ENCODE results near the gene HNF1B.
"Not testable (repeated sequence)": the region's sequence is repeated elsewhere in the genome, so short reads cannot be mapped to it uniquely, and the experiment has no call there.

The HNF1B gene

DNA sequence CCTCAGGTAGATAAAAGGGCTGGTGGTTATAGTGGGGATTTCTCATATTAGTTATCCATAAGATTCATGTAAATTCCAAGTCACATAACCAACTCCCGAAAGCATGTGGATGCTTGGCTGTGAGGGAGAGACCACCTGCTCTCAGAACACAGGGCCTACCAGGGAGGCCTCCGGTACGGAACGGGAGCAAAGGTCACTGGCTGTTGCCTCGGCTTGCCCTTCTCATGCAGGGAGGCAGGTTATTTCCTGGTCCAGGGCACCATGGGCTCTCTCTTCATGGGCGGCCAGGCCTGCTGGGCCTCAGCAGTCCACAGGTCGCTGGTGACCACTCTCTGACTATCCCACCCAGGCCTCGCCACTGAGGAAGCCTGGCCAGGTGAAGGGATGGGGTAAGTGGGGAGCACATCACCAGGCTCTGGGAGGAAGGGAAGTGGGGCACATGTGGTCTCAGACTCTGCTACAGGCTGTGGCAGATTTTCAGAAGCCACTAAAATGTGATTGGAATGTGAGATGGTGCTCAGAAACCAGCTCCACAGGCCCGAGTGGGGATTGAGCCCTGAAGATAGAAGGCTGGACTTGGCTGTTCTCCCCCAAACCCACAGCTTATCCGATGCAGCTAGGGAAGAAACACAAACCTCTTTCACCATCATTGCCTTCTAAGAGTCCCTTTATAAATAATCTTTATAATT is 45.4 kb downstream of the HNF1B start:
- no peak for DNase-seq

DNA sequence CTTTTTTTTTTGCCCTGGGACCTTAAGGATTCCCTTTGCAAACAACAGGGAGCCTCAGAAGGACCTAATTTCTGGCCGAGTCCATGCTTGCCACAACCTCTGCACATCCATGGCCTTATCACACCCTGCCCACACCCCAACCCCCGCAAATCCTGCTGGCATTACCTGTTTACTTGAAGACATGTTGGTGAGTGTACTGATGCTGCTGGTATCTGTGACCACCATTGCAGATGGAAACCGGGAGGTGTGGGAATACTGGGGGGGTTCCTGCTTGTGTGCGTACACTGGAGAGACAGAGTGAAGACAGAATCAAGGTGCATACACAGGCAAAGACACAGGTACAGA is 46.0 kb downstream of the HNF1B start:
- DNase-seq: no peak

GRCh38 chr17:37698132-37698910 is 46.5 kb downstream of the HNF1B start:
- DNase-seq: no peak

DNA sequence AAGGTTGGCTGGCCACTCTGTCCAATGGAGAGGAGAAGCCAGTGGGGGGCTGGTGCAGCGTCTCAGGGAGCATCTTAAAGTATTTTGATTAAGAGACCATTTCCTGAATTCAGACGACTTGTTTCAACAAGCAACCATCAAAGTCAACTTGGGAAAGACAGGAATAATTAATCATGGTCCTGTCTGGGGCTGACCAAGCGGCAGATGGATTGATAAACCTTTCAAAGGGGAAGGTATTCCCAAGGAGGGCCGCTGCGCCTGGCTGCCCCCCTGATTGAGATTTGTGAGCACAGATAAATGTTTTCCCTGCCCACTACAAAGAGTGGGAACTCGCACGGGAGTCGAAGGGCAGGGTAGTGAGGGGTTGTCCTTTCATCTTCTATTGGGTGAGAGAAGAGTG is 47.5 kb downstream of the HNF1B start:
- DNase-seq: no peak

GRCh38 chr17:37696366-37696765 is 48.5 kb downstream of the HNF1B start:
- no peak for DNase-seq

GRCh38 chr17:37695726-37696125 is 49.1 kb downstream of the HNF1B start:
- no peak for DNase-seq

DNA sequence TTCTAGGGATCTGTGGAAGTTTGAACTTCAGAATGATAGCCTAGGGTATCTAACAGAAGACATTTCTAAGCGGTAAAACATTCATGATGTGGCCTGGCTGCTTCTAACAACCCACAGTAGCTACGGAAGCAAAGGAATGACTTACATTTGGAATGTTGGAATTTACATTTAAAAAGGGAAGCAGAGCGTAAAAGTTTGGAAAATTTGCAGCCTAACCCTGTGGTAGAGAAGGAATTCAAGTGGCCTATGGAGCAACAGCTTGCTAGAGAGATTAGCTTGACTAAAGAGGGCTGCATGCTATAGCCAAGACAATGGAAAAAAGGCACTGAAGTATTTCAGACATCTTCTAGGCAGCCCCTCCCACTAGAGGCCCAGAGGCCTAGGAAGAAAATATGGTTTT is 50.1 kb downstream of the HNF1B start:
- DNase-seq: no peak

- DNase-seq: no peak
Observed at GRCh38 chr17:37693328-37693727, 51.5 kb downstream of the HNF1B start.

- DNase-seq: no peak
Observed at GRCh38 chr17:37691807-37692206, 53.1 kb downstream of the HNF1B start.

DNA sequence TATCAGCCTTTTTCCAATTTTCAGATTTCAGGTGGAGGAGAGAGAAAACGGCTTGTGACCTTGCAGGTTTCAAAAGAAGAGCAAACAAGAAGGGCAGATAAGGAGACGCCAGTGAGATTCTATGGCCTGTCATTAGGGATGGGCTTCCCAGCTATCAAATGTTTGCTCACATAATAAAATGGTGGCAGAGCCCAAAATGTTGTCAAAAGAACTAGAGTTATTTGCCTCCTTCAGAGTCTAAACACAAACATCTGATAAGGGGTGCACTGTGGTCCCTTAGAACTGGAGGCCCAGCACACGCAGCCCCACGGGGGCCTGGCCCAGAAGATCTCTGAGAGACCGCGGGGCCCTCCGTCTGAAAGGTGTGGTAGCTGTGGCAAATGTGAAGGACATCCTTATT is 55.5 kb downstream of the HNF1B start:
- DNase-seq: no peak

- DNase-seq: no peak
Observed at GRCh38 chr17:37683454-37683984, 61.3 kb downstream of the HNF1B start.

- no peak for DNase-seq
Observed at GRCh38 chr17:37682007-37682406, 62.9 kb downstream of the HNF1B start.

GRCh38 chr17:37679995-37680394 is 64.9 kb downstream of the HNF1B start:
- DNase-seq: not testable (repeated sequence)

GRCh38 chr17:37678036-37678435 is 66.8 kb downstream of the HNF1B start:
- no peak for DNase-seq

GRCh38 chr17:37677021-37677420 is 67.8 kb downstream of the HNF1B start:
- no peak for DNase-seq

GRCh38 chr17:37676115-37676925 is 68.5 kb downstream of the HNF1B start:
- DNase-seq: no peak

DNA sequence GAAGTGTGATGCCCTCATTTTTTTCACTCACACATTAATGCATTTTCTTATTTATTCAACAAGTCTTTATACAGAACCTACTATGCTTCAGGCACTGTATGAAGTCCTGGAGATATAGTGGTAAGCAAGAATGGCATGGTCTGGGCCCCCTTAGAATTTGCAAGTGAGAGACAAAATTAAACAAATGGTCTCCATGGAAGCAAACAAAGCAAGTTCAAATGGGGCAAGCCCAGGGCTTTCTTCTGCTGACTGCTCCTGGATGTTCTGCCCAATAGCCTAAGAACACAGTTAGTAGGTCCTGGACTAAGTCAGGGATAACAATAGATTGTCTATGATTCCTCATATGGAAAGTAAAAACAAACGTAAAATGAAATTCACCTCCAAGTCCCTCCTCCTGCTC is 70.3 kb downstream of the HNF1B start:
- no peak for DNase-seq

GRCh38 chr17:37673386-37673785 is 71.5 kb downstream of the HNF1B start:
- no peak for DNase-seq

DNA sequence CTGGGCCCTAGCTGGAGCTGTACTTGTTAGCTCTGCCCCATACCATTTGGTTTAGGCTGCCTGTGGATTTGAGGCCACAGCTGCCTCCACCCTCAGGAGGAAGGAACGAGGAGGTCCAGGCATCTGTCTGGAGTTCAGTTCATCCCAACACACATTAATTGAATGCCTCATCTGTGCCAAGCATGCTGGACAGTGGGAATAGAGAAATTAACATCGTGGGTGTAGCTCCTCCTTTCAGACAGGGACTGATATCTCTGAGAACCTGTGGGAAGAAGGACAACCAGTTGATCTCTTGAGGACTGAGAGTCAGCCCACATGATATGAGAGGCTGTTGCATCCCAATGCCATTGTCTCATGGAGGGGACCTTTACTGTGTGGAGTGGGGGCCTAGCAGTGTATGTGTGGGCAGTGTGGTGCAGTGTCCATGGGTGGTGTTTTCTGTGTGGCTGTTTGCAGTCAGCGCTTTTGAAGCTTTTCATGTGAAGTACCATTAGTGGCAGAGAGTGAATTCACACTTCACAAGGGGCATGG is 72.2 kb downstream of the HNF1B start:
- no peak for DNase-seq

- DNase-seq: no peak
Observed at GRCh38 chr17:37671824-37672547, 72.9 kb downstream of the HNF1B start.

GRCh38 chr17:37671028-37671823 is 73.6 kb downstream of the HNF1B start:
- no peak for DNase-seq

DNA sequence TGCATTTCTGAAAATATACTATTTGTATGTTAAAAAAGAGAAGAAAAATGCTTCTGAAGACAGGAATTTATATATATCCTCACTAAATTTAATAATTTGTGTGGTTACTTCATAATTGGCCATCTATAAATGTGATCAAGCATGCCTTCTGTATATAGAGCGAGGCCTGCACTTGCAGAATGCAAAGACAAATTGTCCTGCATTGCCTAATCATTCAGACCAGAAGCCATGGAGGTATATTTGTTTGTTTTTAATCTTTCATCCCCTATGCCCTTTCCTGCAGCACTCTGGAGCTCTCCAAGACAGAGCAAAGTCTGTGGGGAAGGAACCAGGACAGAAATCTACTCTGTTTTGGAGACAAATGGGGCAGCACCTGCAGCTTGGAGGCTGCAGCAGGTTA is 77.8 kb downstream of the HNF1B start:
- no peak for DNase-seq
